Mesenchymal stem cell (in vitro differentiated cells and primary cell): ENCODE measurements around the gene CD7.
A peak's percentile ranks its signal among the peaks of the same experiment; 100 is the strongest.

Source experiments
- DNase-seq: peaks from one replicate; pipeline ENCODE4 v3.0.0-alpha.2; 2013
- H2AFZ ChIP-seq: one replicate; pipeline ENCODE4 v1.6.1; 2013; ENCODE audit warnings: low read depth, mild to moderate bottlenecking, control low read depth, inconsistent platforms, low read length, moderate library complexity
- H2AK5ac ChIP-seq: 2 replicates; pipeline ENCODE4 v1.6.1; 2013; ENCODE audit warnings: low read length, moderate library complexity, mild to moderate bottlenecking, inconsistent platforms; ENCODE audit not compliant: severe bottlenecking
- H2BK120ac ChIP-seq: one replicate; pipeline ENCODE4 v1.6.1; 2013; ENCODE audit warnings: low read depth, mild to moderate bottlenecking, inconsistent platforms, low read length, moderate library complexity
- H2BK12ac ChIP-seq, 2 experiments: one replicate each; pipeline ENCODE4 v1.6.1; 2013; ENCODE audit warnings: inconsistent platforms in 2 of 2, low read length in 2 of 2, mild to moderate bottlenecking in 2 of 2, moderate library complexity in 2 of 2, control low read depth in 1 of 2
- H2BK15ac ChIP-seq: one replicate; pipeline ENCODE4 v1.6.1; 2013; ENCODE audit warnings: mild to moderate bottlenecking, low read depth, inconsistent platforms; ENCODE audit not compliant: poor library complexity, severe bottlenecking
- H2BK5ac ChIP-seq: 2 replicates; pipeline ENCODE4 v1.6.1; 2013; ENCODE audit warnings: low read depth, mild to moderate bottlenecking, low read length, control low read depth, inconsistent platforms; ENCODE audit not compliant: poor library complexity, severe bottlenecking
- H3K14ac ChIP-seq, 2 experiments: one replicate each; pipeline ENCODE4 v1.6.1; 2013; ENCODE audit warnings: inconsistent platforms in 2 of 2, low read length in 2 of 2, control low read depth in 1 of 2, mild to moderate bottlenecking in 1 of 2, moderate library complexity in 1 of 2
- H3K18ac ChIP-seq, 2 experiments: one replicate each; pipeline ENCODE4 v1.6.1; 2013; ENCODE audit warnings: inconsistent platforms in 2 of 2, low read length in 2 of 2, control low read depth in 1 of 2, low read depth in 1 of 2, mild to moderate bottlenecking in 1 of 2
- H3K23ac ChIP-seq, 2 experiments: one replicate each; pipeline ENCODE4 v1.6.1; 2013; ENCODE audit warnings: inconsistent platforms in 2 of 2, low read length in 2 of 2, mild to moderate bottlenecking in 2 of 2, moderate library complexity in 2 of 2, control low read depth in 1 of 2
- H3K27ac ChIP-seq: 2 replicates; pipeline ENCODE4 v1.5.1; 2013; ENCODE audit warnings: mild to moderate bottlenecking, moderate library complexity, low read length, control low read depth, inconsistent platforms; ENCODE audit not compliant: poor library complexity, severe bottlenecking
- H3K27me3 ChIP-seq, 2 experiments: 2 replicates each; pipeline versions ENCODE4 v1.6.1 to v1.7.0; 2013; ENCODE audit warnings: low read length in 2 of 2, mild to moderate bottlenecking in 2 of 2, moderate library complexity in 2 of 2, control low read depth in 1 of 2, inconsistent platforms in 1 of 2; ENCODE audit not compliant: control insufficient read depth in 1 of 2, insufficient read depth in 1 of 2
- H3K36me3 ChIP-seq, 2 experiments: 2 replicates each; pipeline versions ENCODE4 v1.6.1 to v1.7.0; 2013; ENCODE audit warnings: low read length in 2 of 2, control low read depth in 1 of 2, inconsistent platforms in 1 of 2, low read depth in 1 of 2, mild to moderate bottlenecking in 1 of 2; ENCODE audit not compliant: insufficient read depth in 2 of 2, control insufficient read depth in 1 of 2
- H3K4ac ChIP-seq, 2 experiments: one replicate each; pipeline ENCODE4 v1.6.1; 2013; ENCODE audit warnings: inconsistent platforms in 2 of 2, low read length in 2 of 2, mild to moderate bottlenecking in 2 of 2, moderate library complexity in 2 of 2, control low read depth in 1 of 2, low read depth in 1 of 2
- H3K4me1 ChIP-seq: 2 replicates; pipeline ENCODE4 v1.6.1; 2013; ENCODE audit warnings: low read depth, low read length, control low read depth; ENCODE audit not compliant: control insufficient read depth, insufficient read depth
- H3K4me2 ChIP-seq: 2 replicates; pipeline ENCODE4 v1.6.1; 2013; ENCODE audit warnings: low read length, mild to moderate bottlenecking, inconsistent platforms; ENCODE audit not compliant: poor library complexity, severe bottlenecking
- H3K4me3 ChIP-seq, 2 experiments: 2 replicates each; pipeline versions ENCODE4 v1.5.1 to v1.7.0; 2013; ENCODE audit warnings: low read length in 2 of 2, mild to moderate bottlenecking in 2 of 2, control low read depth in 1 of 2, low read depth in 1 of 2; ENCODE audit not compliant: insufficient read depth in 1 of 2
- H3K79me1 ChIP-seq: replicated peaks from 2 replicates; pipeline ENCODE4 v1.6.1; 2013; ENCODE audit warnings: mild to moderate bottlenecking, control low read depth, low read length, inconsistent platforms; ENCODE audit not compliant: poor library complexity, severe bottlenecking
- H3K9ac ChIP-seq: 2 replicates; pipeline ENCODE4 v1.7.0; 2013; ENCODE audit warnings: mild to moderate bottlenecking, low read length, moderate library complexity
- H3K9me3 ChIP-seq: 2 replicates; pipeline ENCODE4 v1.7.0; 2013; ENCODE audit warnings: mild to moderate bottlenecking, low read length; ENCODE audit not compliant: control insufficient read depth
- H4K8ac ChIP-seq: one replicate; pipeline ENCODE4 v1.6.1; 2013; ENCODE audit warnings: inconsistent platforms, mild to moderate bottlenecking, low read length, moderate library complexity
- H4K91ac ChIP-seq: one replicate; pipeline ENCODE4 v1.6.1; 2013; ENCODE audit warnings: mild to moderate bottlenecking, low read length, inconsistent platforms
- WGBS: methylation state at CpG from one replicate; pipeline ENCODE4 v1.1.7; 2013; ENCODE audit warnings: mixed read lengths; 5-methylcytosine and 5-hydroxymethylcytosine counted together

CD7 gene

GRCh38 chr17:82322526-82323453 lies 5.4 kb upstream of the CD7 start:
- Histone ChIP-seq H4K8ac (no peak overlapping the region), H3K14ac (no peak overlapping the region), H2BK15ac (no peak overlapping the region), H3K27ac (no peak overlapping the region), H3K9me3 (no peaks in the 10 kb centered on the region), H3K18ac (no peak overlapping the region), H3K79me1 (no peaks in the 10 kb centered on the region), H3K36me3 (peaks cover 0 to 27% of the 10 kb centered on the region in 2 experiments), H3K23ac (no peak overlapping the region), H2BK120ac (no peak overlapping the region), H3K4me1 (peaks cover 9% of the 10 kb centered on the region), H2AFZ (no peak overlapping the region), H3K4me3 (no peak overlapping the region), H4K91ac (no peak overlapping the region), H2AK5ac (no peak overlapping the region), H3K4me2 (no peak overlapping the region), H2BK5ac (no peak overlapping the region), H3K4ac (no peak overlapping the region), H3K9ac (no peak overlapping the region), H2BK12ac (no peak overlapping the region), H3K27me3 (peaks cover 0 to 5% of the 10 kb centered on the region in 2 experiments)
- 87% methylated on average over 27 of the region's 28 CpGs for WGBS
- no peak for DNase-seq

- Histone ChIP-seq H3K27ac (no peak overlapping the region), H2BK12ac (no peak overlapping the region)
Observed at GRCh38 chr17:82321947-82322466, 4.6 kb upstream of the CD7 start.

GRCh38 chr17:82320956-82321927 lies 3.8 kb upstream of the CD7 start:
- Histone ChIP-seq H2BK15ac (no peak overlapping the region), H3K36me3 (peaks cover 0 to 22% of the 10 kb centered on the region in 2 experiments), H3K4me3 (no peak overlapping the region), H3K79me1 (no peaks in the 10 kb centered on the region), H3K23ac (no peak overlapping the region), H3K9ac (no peak overlapping the region), H2BK12ac (no peak overlapping the region), H2AFZ (no peak overlapping the region), H3K4me1 (peaks cover 5% of the 10 kb centered on the region), H3K27ac (no peak overlapping the region), H3K14ac (no peak overlapping the region), H3K4me2 (no peak overlapping the region), H3K4ac (no peak overlapping the region), H3K18ac (no peak overlapping the region), H4K91ac (no peak overlapping the region), H2BK120ac (no peak overlapping the region), H4K8ac (no peak overlapping the region), H2AK5ac (no peak overlapping the region), H3K27me3 (peaks cover 9 to 10% of the 10 kb centered on the region in 2 experiments), H2BK5ac (no peak overlapping the region), H3K9me3 (no peaks in the 10 kb centered on the region)
- WGBS = 66% methylated on average over 59 of the region's 65 CpGs
- DNase-seq = peak; percentile 26

More at GRCh38 chr17:82321947-82322466, 4.6 kb upstream of the CD7 start:
- H3K4ac ChIP-seq = no peak overlapping the region
- H3K4me1 ChIP-seq = peaks cover 6% of the 10 kb centered on the region
- H3K4me3 ChIP-seq = no peak overlapping the region
- no peaks in the 10 kb centered on the region for H3K9me3 ChIP-seq
- no peak for DNase-seq
- no peak overlapping the region for H2BK120ac ChIP-seq
- no peak overlapping the region for H4K91ac ChIP-seq
- H2BK15ac ChIP-seq = no peak overlapping the region
- H2AK5ac ChIP-seq = no peak overlapping the region
- no peak overlapping the region for H3K14ac ChIP-seq
- no peak overlapping the region for H2BK5ac ChIP-seq
- H3K18ac ChIP-seq = no peak overlapping the region
- H3K36me3 ChIP-seq = peaks cover 0 to 27% of the 10 kb centered on the region in 2 experiments
- H3K27me3 ChIP-seq = peaks cover 1 to 5% of the 10 kb centered on the region in 2 experiments
- no peak overlapping the region for H3K9ac ChIP-seq
- no peaks in the 10 kb centered on the region for H3K79me1 ChIP-seq
- no peak overlapping the region for H2AFZ ChIP-seq
- WGBS = 86% methylated on average over 15 of the region's 21 CpGs
- no peak overlapping the region for H3K4me2 ChIP-seq
- H3K23ac ChIP-seq = no peak overlapping the region
- no peak overlapping the region for H4K8ac ChIP-seq
